Karpas-422 (cell line): ENCODE data around the gene FGFRL1. TPM values are rescaled to one million over a fixed set of nuclear protein-coding genes. Genes with fewer than 3 reads are reported as not detected.

ENCODE experiments used
- DNase-seq: peaks from one replicate; pipeline ENCODE4 v3.0.0-alpha.2; 2015
- H2AFZ ChIP-seq: fragments of 200-600 bp; sonication (generic); 2 replicates; pipeline ENCODE4 v1.6.1; 2014; ENCODE audit warnings: antibody characterized with exemption, low read length, mixed read lengths
- H3K27ac ChIP-seq: fragments of 200-600 bp; sonication (generic); 2 replicates; pipeline ENCODE4 v1.5.1; 2014; ENCODE audit warnings: mild to moderate bottlenecking, low read length, moderate library complexity
- H3K27me3 ChIP-seq: fragments of 200-600 bp; sonication (generic); 2 replicates; pipeline ENCODE4 v1.6.1; 2014; ENCODE audit warnings: low read length, mixed read lengths
- H3K36me3 ChIP-seq: fragments of 200-600 bp; sonication (generic); 2 replicates; pipeline ENCODE4 v1.6.1; 2014; ENCODE audit warnings: low read length, mixed read lengths; ENCODE audit not compliant: insufficient read depth
- H3K4me1 ChIP-seq: fragments of 200-600 bp; sonication (generic); 2 replicates; pipeline ENCODE4 v1.6.1; 2014; ENCODE audit warnings: mild to moderate bottlenecking, low read length, mixed read lengths
- H3K4me2 ChIP-seq: fragments of 200-600 bp; sonication (generic); 2 replicates; pipeline ENCODE4 v1.6.1; 2014; ENCODE audit warnings: low read length, low read depth, mild to moderate bottlenecking; ENCODE audit not compliant: poor library complexity, severe bottlenecking
- H3K4me3 ChIP-seq: fragments of 200-600 bp; sonication (generic); 2 replicates; pipeline ENCODE4 v1.5.1; 2014; ENCODE audit warnings: mild to moderate bottlenecking, antibody characterized with exemption, low read length, mixed read lengths
- H3K79me2 ChIP-seq: fragments of 200-600 bp; sonication (generic); 2 replicates; pipeline ENCODE4 v1.6.1; 2014; ENCODE audit warnings: mild to moderate bottlenecking, low read length, mixed read lengths
- H3K9ac ChIP-seq: fragments of 200-600 bp; sonication (generic); 2 replicates; pipeline ENCODE4 v1.6.0; 2014; ENCODE audit warnings: low read length
- H3K9me2 ChIP-seq: fragments of 200-600 bp; sonication (generic), shearing (Covaris generic); replicated peaks from 2 replicates; pipeline ENCODE4 v1.6.0; 2014; ENCODE audit warnings: mild to moderate bottlenecking, low read length, moderate library complexity; ENCODE audit not compliant: insufficient read depth
- H3K9me3 ChIP-seq: fragments of 300-700, 200-600 bp; sonication (generic); 2 replicates; pipeline ENCODE4 v1.6.1; 2014; ENCODE audit warnings: low read length, mixed read lengths
- H4K20me1 ChIP-seq: fragments of 200-600 bp; sonication (generic); 2 replicates; pipeline ENCODE4 v1.6.1; 2014; ENCODE audit warnings: mild to moderate bottlenecking, antibody characterized with exemption, low read length, low read depth; ENCODE audit not compliant: insufficient read depth
- total RNA-seq: library from RNA; depleted of rRNA; stranded (reverse); fragments of >200 nt; shearing (Covaris generic); gene quantifications from 2 replicates; pipeline ENCODE4 v1.2.3, GENCODE V29; 2014; ENCODE audit warnings: low replicate concordance

FGFRL1 gene
- total RNA-seq, 1 experiment from 2014 or later: not detected

GRCh38 chr4:1026115-1026514, 14.7 kb downstream of the FGFRL1 start:
- H3K27ac ChIP-seq: no peak overlapping the region

GRCh38 chr4:1027219-1027914, 15.9 kb downstream of the FGFRL1 start:
- Histone ChIP-seq H3K27me3 (no peaks in the 10 kb centered on the region), H3K4me1 (no peaks in the 10 kb centered on the region), H3K27ac (no peak overlapping the region), H2AFZ (no peak overlapping the region), H3K4me2 (no peak overlapping the region), H3K36me3 (no peaks in the 10 kb centered on the region), H3K79me2 (no peaks in the 10 kb centered on the region), H3K9ac (no peak overlapping the region), H3K9me2 (no peaks in the 10 kb centered on the region), H4K20me1 (no peaks in the 10 kb centered on the region), H3K4me3 (no peak overlapping the region), H3K9me3 (no peaks in the 10 kb centered on the region)
- DNase-seq: no peak

More at GRCh38 chr4:1026115-1026514, 14.7 kb downstream of the FGFRL1 start:
- H3K9me3 ChIP-seq: no peaks in the 10 kb centered on the region
- H3K4me2 ChIP-seq: no peak overlapping the region
- peaks cover 11% of the 10 kb centered on the region for H3K4me1 ChIP-seq
- no peaks in the 10 kb centered on the region for H3K9me2 ChIP-seq
- H4K20me1 ChIP-seq: peaks cover 5% of the 10 kb centered on the region; the same call in 1 of the 2 replicates
- peak; percentile 68 for DNase-seq
- H3K79me2 ChIP-seq: no peaks in the 10 kb centered on the region
- H2AFZ ChIP-seq: no peak overlapping the region
- no peaks in the 10 kb centered on the region for H3K27me3 ChIP-seq
- no peak overlapping the region for H3K4me3 ChIP-seq
- H3K9ac ChIP-seq: no peak overlapping the region
- no peaks in the 10 kb centered on the region for H3K36me3 ChIP-seq

- Histone ChIP-seq H3K9ac (no peak overlapping the region), H3K27ac (no peak overlapping the region), H3K9me3 (no peaks in the 10 kb centered on the region), H2AFZ (no peak overlapping the region), H3K9me2 (no peaks in the 10 kb centered on the region), H3K79me2 (no peaks in the 10 kb centered on the region), H3K4me1 (no peaks in the 10 kb centered on the region), H3K36me3 (no peaks in the 10 kb centered on the region), H3K4me3 (no peak overlapping the region), H3K4me2 (no peak overlapping the region), H3K27me3 (no peaks in the 10 kb centered on the region), H4K20me1 (no peaks in the 10 kb centered on the region)
- no peak for DNase-seq
Observed at GRCh38 chr4:1027915-1028238, 16.5 kb downstream of the FGFRL1 start.

GRCh38 chr4:1028574-1029220, 17.3 kb downstream of the FGFRL1 start:
- Histone ChIP-seq H4K20me1 (no peaks in the 10 kb centered on the region), H3K9me2 (no peaks in the 10 kb centered on the region), H3K4me1 (no peaks in the 10 kb centered on the region), H3K9me3 (no peaks in the 10 kb centered on the region), H3K27ac (no peak overlapping the region), H3K36me3 (no peaks in the 10 kb centered on the region), H3K9ac (no peak overlapping the region), H3K27me3 (no peaks in the 10 kb centered on the region), H3K4me3 (no peak overlapping the region), H3K79me2 (no peaks in the 10 kb centered on the region), H3K4me2 (no peak overlapping the region), H2AFZ (no peak overlapping the region)
- no peak for DNase-seq

GRCh38 chr4:1029529-1029928, 18.1 kb downstream of the FGFRL1 start:
- DNase-seq: no peak
- Histone ChIP-seq H3K36me3 (no peaks in the 10 kb centered on the region), H4K20me1 (no peaks in the 10 kb centered on the region), H2AFZ (no peak overlapping the region), H3K27me3 (no peaks in the 10 kb centered on the region), H3K27ac (no peak overlapping the region), H3K9ac (no peak overlapping the region), H3K4me3 (no peak overlapping the region), H3K4me1 (no peaks in the 10 kb centered on the region), H3K4me2 (no peak overlapping the region), H3K9me2 (no peaks in the 10 kb centered on the region), H3K9me3 (no peaks in the 10 kb centered on the region), H3K79me2 (no peaks in the 10 kb centered on the region)

- DNase-seq: no peak
- no peak overlapping the region for H3K27ac ChIP-seq
- no peaks in the 10 kb centered on the region for H3K9me3 ChIP-seq
- H3K9me2 ChIP-seq: no peaks in the 10 kb centered on the region
- no peaks in the 10 kb centered on the region for H3K36me3 ChIP-seq
- no peak overlapping the region for H3K9ac ChIP-seq
- no peaks in the 10 kb centered on the region for H3K4me1 ChIP-seq
- H2AFZ ChIP-seq: no peak overlapping the region
- no peak overlapping the region for H3K4me3 ChIP-seq
- H3K27me3 ChIP-seq: no peaks in the 10 kb centered on the region
- H3K4me2 ChIP-seq: no peak overlapping the region
- no peaks in the 10 kb centered on the region for H3K79me2 ChIP-seq
- no peaks in the 10 kb centered on the region for H4K20me1 ChIP-seq
Observed at GRCh38 chr4:1030031-1030430, 18.6 kb downstream of the FGFRL1 start.

GRCh38 chr4:1030559-1030958, 19.1 kb downstream of the FGFRL1 start:
- H3K36me3 ChIP-seq: no peaks in the 10 kb centered on the region
- no peaks in the 10 kb centered on the region for H3K9me3 ChIP-seq
- H3K79me2 ChIP-seq: no peaks in the 10 kb centered on the region
- no peak overlapping the region for H2AFZ ChIP-seq
- H3K4me2 ChIP-seq: no peak overlapping the region
- no peak overlapping the region for H3K4me3 ChIP-seq
- H3K9me2 ChIP-seq: no peaks in the 10 kb centered on the region
- H3K27me3 ChIP-seq: no peaks in the 10 kb centered on the region
- DNase-seq: no peak
- no peak overlapping the region for H3K9ac ChIP-seq
- no peak overlapping the region for H3K27ac ChIP-seq
- H3K4me1 ChIP-seq: no peaks in the 10 kb centered on the region
- no peaks in the 10 kb centered on the region for H4K20me1 ChIP-seq

- Histone ChIP-seq H3K36me3 (no peaks in the 10 kb centered on the region), H2AFZ (no peak overlapping the region), H3K9me2 (no peaks in the 10 kb centered on the region), H4K20me1 (no peaks in the 10 kb centered on the region), H3K9me3 (no peaks in the 10 kb centered on the region), H3K79me2 (no peaks in the 10 kb centered on the region), H3K4me3 (no peak overlapping the region), H3K4me2 (no peak overlapping the region), H3K9ac (no peak overlapping the region), H3K4me1 (no peaks in the 10 kb centered on the region), H3K27ac (no peak overlapping the region), H3K27me3 (no peaks in the 10 kb centered on the region)
- no peak for DNase-seq
Observed at GRCh38 chr4:1031346-1031745, 19.9 kb downstream of the FGFRL1 start.
